IMR-90 (cell line): ENCODE results near the gene IFIH1. TPM values are rescaled to one million over a fixed set of nuclear protein-coding genes. Genes with fewer than 3 reads are reported as not detected.

Experiments
- ATAC-seq: fragments of 200-7000 bp; cut with Tn5 transposase; 2 replicates; pipeline ENCODE4 v1.9.1; 2020; ENCODE audit warnings: low read depth, mild to moderate bottlenecking, moderate library complexity
- BruUV-seq: library from RNA; stranded (reverse); fragments of 400-500 nt; replicated peaks from 2 replicates; lab custom pipeline; 2021; lab: Mats Ljungman, UMichigan
- CTCF ChIA-PET: fragments of 300-600 bp; formaldehyde crosslinking; extraction: SDS; loops from one replicate; lab custom pipeline; 2021; ENCODE audit warnings: antibody characterized with exemption; lab: Yijun Ruan, JAX
- POLR2A ChIA-PET: fragments of 300-600 bp; sonication (Branson Sonifier 250); formaldehyde crosslinking; loops from one replicate; lab custom pipeline; 2022; ENCODE audit warnings: antibody characterized with exemption; ENCODE audit not compliant: unreplicated experiment; lab: Charles Lee
- DNase-seq: peaks from one replicate; pipeline ENCODE4 v3.0.0; 2013
- H2AFZ ChIP-seq: replicated peaks from 2 replicates; pipeline ENCODE3; 2013; ENCODE audit warnings: low read length, mild to moderate bottlenecking; ENCODE audit not compliant: poor library complexity
- H2AK5ac ChIP-seq: 2 replicates; pipeline ENCODE4 v1.6.1; 2013; ENCODE audit warnings: low read depth, low read length, inconsistent platforms
- H2AK9ac ChIP-seq: replicated peaks from 2 replicates; pipeline ENCODE3; 2013; ENCODE audit warnings: mild to moderate bottlenecking, low read depth, low read length, moderate library complexity; ENCODE audit not compliant: poor library complexity
- H2BK120ac ChIP-seq: 2 replicates; pipeline ENCODE4 v1.6.1; 2013; ENCODE audit warnings: low read depth, low read length, inconsistent platforms
- H2BK15ac ChIP-seq: 3 replicates; pipeline ENCODE4 v1.6.1; 2013; ENCODE audit warnings: low read depth, low read length, inconsistent platforms
- H2BK20ac ChIP-seq: 2 replicates; pipeline ENCODE4 v1.6.1; 2013; ENCODE audit warnings: low read depth, mild to moderate bottlenecking, inconsistent platforms, low read length, moderate library complexity
- H2BK5ac ChIP-seq: 2 replicates; pipeline ENCODE4 v1.6.1; 2013; ENCODE audit warnings: mild to moderate bottlenecking, low read depth, low read length, inconsistent platforms; ENCODE audit not compliant: poor library complexity, severe bottlenecking
- H3K14ac ChIP-seq: replicated peaks from 2 replicates; pipeline ENCODE4 v1.6.1; 2013; ENCODE audit warnings: low read depth, low read length, inconsistent platforms
- H3K18ac ChIP-seq: 2 replicates; pipeline ENCODE4 v1.6.1; 2013; ENCODE audit warnings: low read depth, low read length, control low read depth
- H3K23ac ChIP-seq: 2 replicates; pipeline ENCODE4 v1.6.1; 2013; ENCODE audit warnings: low read depth, low read length, inconsistent platforms
- H3K27ac ChIP-seq: 2 replicates; pipeline ENCODE4 v1.5.1; 2013; ENCODE audit warnings: mild to moderate bottlenecking, control low read depth, low read length; ENCODE audit not compliant: insufficient read depth
- H3K27me3 ChIP-seq: 2 replicates; pipeline ENCODE4 v1.6.1; 2013; ENCODE audit warnings: low read length; ENCODE audit not compliant: control insufficient read depth, insufficient read depth
- H3K36me3 ChIP-seq: 2 replicates; pipeline ENCODE4 v1.6.1; 2013; ENCODE audit warnings: low read length, mixed read lengths; ENCODE audit not compliant: control insufficient read depth, insufficient read depth
- H3K4ac ChIP-seq: 2 replicates; pipeline ENCODE4 v1.6.1; 2013; ENCODE audit warnings: low read depth, low read length, inconsistent platforms
- H3K4me1 ChIP-seq: 2 replicates; pipeline ENCODE4 v1.6.1; 2013; ENCODE audit warnings: low read length, mixed read lengths; ENCODE audit not compliant: control insufficient read depth, insufficient read depth
- H3K4me2 ChIP-seq: 2 replicates; pipeline ENCODE4 v1.6.1; 2013; ENCODE audit warnings: low read depth, mild to moderate bottlenecking, control low read depth, low read length, moderate library complexity
- H3K4me3 ChIP-seq: 2 replicates; pipeline ENCODE4 v1.5.1; 2013; ENCODE audit warnings: low read depth, mild to moderate bottlenecking, control low read depth, low read length, moderate library complexity; ENCODE audit not compliant: insufficient read depth
- H3K56ac ChIP-seq: 2 replicates; pipeline ENCODE4 v1.6.1; 2013; ENCODE audit warnings: low read length, inconsistent platforms; ENCODE audit not compliant: insufficient read depth; ENCODE audit errors: extremely low read depth
- H3K79me1 ChIP-seq, 2 experiments: 2 replicates each; pipeline ENCODE4 v1.6.1; 2013; ENCODE audit warnings: low read length in 2 of 2, inconsistent platforms in 1 of 2, low read depth in 1 of 2
- H3K9ac ChIP-seq: 2 replicates; pipeline ENCODE4 v1.6.1; 2013; ENCODE audit warnings: low read depth, low read length, control low read depth
- H3K9me1 ChIP-seq: 2 replicates; pipeline ENCODE4 v1.6.1; 2013; ENCODE audit warnings: low read length, inconsistent platforms; ENCODE audit not compliant: insufficient read depth
- H3K9me3 ChIP-seq: 2 replicates; pipeline ENCODE4 v1.6.1; 2013; ENCODE audit warnings: low read length; ENCODE audit not compliant: control insufficient read depth, insufficient read depth
- H4K20me1 ChIP-seq: 2 replicates; pipeline ENCODE4 v1.6.1; 2013; ENCODE audit warnings: low read length, inconsistent platforms; ENCODE audit not compliant: insufficient read depth
- H4K5ac ChIP-seq: 2 replicates; pipeline ENCODE4 v1.6.1; 2013; ENCODE audit warnings: mild to moderate bottlenecking, low read depth, low read length, control low read depth
- H4K8ac ChIP-seq, 2 experiments: 2 replicates each; pipeline ENCODE4 v1.6.1; 2013; ENCODE audit warnings: low read depth in 2 of 2, low read length in 2 of 2, control low read depth in 1 of 2, inconsistent platforms in 1 of 2
- H4K91ac ChIP-seq: 2 replicates; pipeline ENCODE4 v1.6.1; 2013; ENCODE audit warnings: low read depth, low read length, inconsistent platforms; ENCODE audit not compliant: insufficient read depth
- BHLHE40 ChIP-seq: fragments of 150-350 bp; IDR thresholded peaks from 2 replicates; pipeline ENCODE4 v1.6.1; 2016; ENCODE audit warnings: mild to moderate bottlenecking, low read depth, low read length
- CHD1 ChIP-seq: IDR thresholded peaks from 2 replicates; pipeline ENCODE4 v1.6.1; 2012; ENCODE audit warnings: low read depth, low read length, improper control_type of control experiment
- FOS ChIP-seq: fragments of 150-350 bp; IDR thresholded peaks from 2 replicates; pipeline ENCODE4 v1.6.1; 2016; ENCODE audit warnings: low read depth, low read length
- POLR2A ChIP-seq: IDR thresholded peaks from 2 replicates; pipeline ENCODE4 v1.6.1; 2012; ENCODE audit warnings: mild to moderate bottlenecking, low read depth, low read length
- RCOR1 ChIP-seq: IDR thresholded peaks from 2 replicates; pipeline ENCODE4 v1.6.1; 2012; ENCODE audit warnings: mild to moderate bottlenecking, low read length, improper control_type of control experiment; ENCODE audit not compliant: insufficient replicate concordance
- SMC3 ChIP-seq: fragments of 150-350 bp; IDR thresholded peaks from 2 replicates; pipeline ENCODE4 v1.6.1; 2016; ENCODE audit warnings: low read depth, mild to moderate bottlenecking, antibody characterized with exemption, low read length, moderate library complexity
- WGBS, 2 experiments: methylation state at CpG; one replicate each; pipeline versions ENCODE4 v1.1.5 to v1.1.7; 2013; ENCODE audit warnings: missing lambda C conversion rate in 2 of 2; ENCODE audit not compliant: insufficient read length in 1 of 2; ENCODE audit errors: extremely low coverage in 2 of 2; 5-methylcytosine and 5-hydroxymethylcytosine counted together
- dilution Hi-C: fragments of 300-500 bp; cut with HindIII; formaldehyde crosslinking; loops from one replicate; pipeline ENCODE4 v1.14.3; 2018; ENCODE audit warnings: low sequenced_read_pairs; ENCODE audit not compliant: unreplicated experiment
- in situ Hi-C: fragments of 300-500 bp; cut with MboI; formaldehyde crosslinking; loops from 3 replicates; pipeline ENCODE4 v1.14.3; 2019; ENCODE audit warnings: low sequenced_read_pairs, inconsistent platforms, mixed read lengths
- intact Hi-C: fragments of 100-400 bp; cut with micrococcal nuclease; formaldehyde crosslinking; loops from 2 replicates; pipeline ENCODE4 v1.10.0; 2022
- polyA plus RNA-seq, 3 experiments: library from polyadenylated mRNA; depleted of rRNA; stranded (reverse); fragments of >200 nt; gene quantifications; 2 replicates each; pipeline ENCODE4 v1.2.3, GENCODE V29; 2012; ENCODE audit warnings: low replicate concordance in 1 of 3
- total RNA-seq: library from RNA; depleted of rRNA; stranded (reverse); fragments of >200 nt; gene quantifications from 2 replicates; pipeline ENCODE4 v1.2.3, GENCODE V29; 2012
- TF ChIP-seq, protein P1 (sequence below): conservative IDR thresholded peaks from 2 replicates; pipeline ENCODE4 v1.5.1; 2012; ENCODE audit warnings: mild to moderate bottlenecking, low read depth, low read length, improper control_type of control experiment
- TF ChIP-seq, protein P2 (sequence below): fragments of 150-350 bp; IDR thresholded peaks from 2 replicates; pipeline ENCODE4 v1.6.1; 2017; ENCODE audit warnings: mild to moderate bottlenecking, antibody characterized with exemption, low read length, low read depth

The IFIH1 gene
- total and polyA plus RNA-seq, 2 of the 4 experiments (the other 2 are of a cell fraction): 1.3 to 1.4 TPM

GRCh38 chr2:162253435-162253834 is 65.0 kb downstream of the IFIH1 start:
- Histone ChIP-seq H4K91ac (no peak overlapping the region), H3K9me1 (no peaks in the 10 kb centered on the region), H3K79me1 (no peaks in the 10 kb centered on the region), H2AK5ac (no peak overlapping the region), H3K14ac (no peak overlapping the region), H3K27ac (no peak overlapping the region), H3K36me3 (no peaks in the 10 kb centered on the region), H3K18ac (no peak overlapping the region), H3K27me3 (no peaks in the 10 kb centered on the region), H2BK20ac (no peak overlapping the region), H2BK5ac (no peak overlapping the region), H2BK120ac (no peak overlapping the region), H4K5ac (no peak overlapping the region), H3K4ac (no peak overlapping the region), H2AFZ (no peak overlapping the region), H3K4me3 (no peak overlapping the region), H4K20me1 (no peaks in the 10 kb centered on the region), H3K56ac (no peak overlapping the region), H2AK9ac (no peak overlapping the region), H3K4me1 (no peaks in the 10 kb centered on the region), H3K9me3 (no peaks in the 10 kb centered on the region; the same call in 1 of the 2 replicates), H3K23ac (no peak overlapping the region), H3K4me2 (no peak overlapping the region), H4K8ac (no peak overlapping the region), H3K9ac (no peak overlapping the region), H2BK15ac (no peak overlapping the region)
- dilution Hi-C loops (no loop called here), in situ Hi-C loops (no loop called here), intact Hi-C loops (no loop called here)
- CTCF ChIA-PET: no interaction called here
- BruUV-seq: no TSS peak
- TF ChIP-seq FOS: no peak
- TF ChIP-seq SMC3: no peak
- TF ChIP-seq, protein P1, sequence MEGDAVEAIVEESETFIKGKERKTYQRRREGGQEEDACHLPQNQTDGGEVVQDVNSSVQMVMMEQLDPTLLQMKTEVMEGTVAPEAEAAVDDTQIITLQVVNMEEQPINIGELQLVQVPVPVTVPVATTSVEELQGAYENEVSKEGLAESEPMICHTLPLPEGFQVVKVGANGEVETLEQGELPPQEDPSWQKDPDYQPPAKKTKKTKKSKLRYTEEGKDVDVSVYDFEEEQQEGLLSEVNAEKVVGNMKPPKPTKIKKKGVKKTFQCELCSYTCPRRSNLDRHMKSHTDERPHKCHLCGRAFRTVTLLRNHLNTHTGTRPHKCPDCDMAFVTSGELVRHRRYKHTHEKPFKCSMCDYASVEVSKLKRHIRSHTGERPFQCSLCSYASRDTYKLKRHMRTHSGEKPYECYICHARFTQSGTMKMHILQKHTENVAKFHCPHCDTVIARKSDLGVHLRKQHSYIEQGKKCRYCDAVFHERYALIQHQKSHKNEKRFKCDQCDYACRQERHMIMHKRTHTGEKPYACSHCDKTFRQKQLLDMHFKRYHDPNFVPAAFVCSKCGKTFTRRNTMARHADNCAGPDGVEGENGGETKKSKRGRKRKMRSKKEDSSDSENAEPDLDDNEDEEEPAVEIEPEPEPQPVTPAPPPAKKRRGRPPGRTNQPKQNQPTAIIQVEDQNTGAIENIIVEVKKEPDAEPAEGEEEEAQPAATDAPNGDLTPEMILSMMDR: no peak
- no peak for TF ChIP-seq RCOR1
- no peak for TF ChIP-seq CHD1
- no peak for TF ChIP-seq BHLHE40
- no peak for TF ChIP-seq POLR2A
- TF ChIP-seq, protein P2, sequence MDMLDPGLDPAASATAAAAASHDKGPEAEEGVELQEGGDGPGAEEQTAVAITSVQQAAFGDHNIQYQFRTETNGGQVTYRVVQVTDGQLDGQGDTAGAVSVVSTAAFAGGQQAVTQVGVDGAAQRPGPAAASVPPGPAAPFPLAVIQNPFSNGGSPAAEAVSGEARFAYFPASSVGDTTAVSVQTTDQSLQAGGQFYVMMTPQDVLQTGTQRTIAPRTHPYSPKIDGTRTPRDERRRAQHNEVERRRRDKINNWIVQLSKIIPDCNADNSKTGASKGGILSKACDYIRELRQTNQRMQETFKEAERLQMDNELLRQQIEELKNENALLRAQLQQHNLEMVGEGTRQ: no peak
- no peak for ATAC-seq
- POLR2A ChIA-PET: no interaction called here
- no CpG with 5 or more reads among the region's 3 CpGs for WGBS, 2 experiments
- DNase-seq: no peak
